ENCODE results near the gene MAP3K7CL. TPM values are rescaled to one million over a fixed set of nuclear protein-coding genes. Genes with fewer than 3 reads are reported as not detected.
A peak's percentile ranks its signal among the peaks of the same experiment; 100 is the strongest.

MAP3K7CL gene
- total RNA-seq, 1 experiment from 2014 or later: 14.0 TPM

DNA sequence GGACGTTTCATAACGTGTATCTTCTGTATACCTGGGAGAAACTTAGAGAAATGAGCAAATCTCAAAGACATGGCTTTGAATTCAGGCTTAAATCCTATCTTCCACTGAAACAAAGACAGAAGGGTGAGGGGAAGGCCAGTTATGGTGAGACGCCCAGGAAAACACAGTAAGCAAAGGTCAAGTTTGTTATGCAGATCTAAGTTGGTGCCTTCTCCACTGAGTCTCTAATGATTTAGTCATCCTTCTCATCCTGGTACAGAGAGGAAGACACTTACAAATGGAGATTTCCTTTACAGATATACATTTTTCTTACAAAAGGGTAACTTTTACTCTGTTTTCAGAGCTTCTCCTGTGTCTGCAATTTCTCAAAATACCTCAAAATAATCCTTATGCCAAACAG is 64.4 kb downstream of the MAP3K7CL start:
- peak; percentile 60 for DNase-seq (ENCODE audit: low read depth)

DNA sequence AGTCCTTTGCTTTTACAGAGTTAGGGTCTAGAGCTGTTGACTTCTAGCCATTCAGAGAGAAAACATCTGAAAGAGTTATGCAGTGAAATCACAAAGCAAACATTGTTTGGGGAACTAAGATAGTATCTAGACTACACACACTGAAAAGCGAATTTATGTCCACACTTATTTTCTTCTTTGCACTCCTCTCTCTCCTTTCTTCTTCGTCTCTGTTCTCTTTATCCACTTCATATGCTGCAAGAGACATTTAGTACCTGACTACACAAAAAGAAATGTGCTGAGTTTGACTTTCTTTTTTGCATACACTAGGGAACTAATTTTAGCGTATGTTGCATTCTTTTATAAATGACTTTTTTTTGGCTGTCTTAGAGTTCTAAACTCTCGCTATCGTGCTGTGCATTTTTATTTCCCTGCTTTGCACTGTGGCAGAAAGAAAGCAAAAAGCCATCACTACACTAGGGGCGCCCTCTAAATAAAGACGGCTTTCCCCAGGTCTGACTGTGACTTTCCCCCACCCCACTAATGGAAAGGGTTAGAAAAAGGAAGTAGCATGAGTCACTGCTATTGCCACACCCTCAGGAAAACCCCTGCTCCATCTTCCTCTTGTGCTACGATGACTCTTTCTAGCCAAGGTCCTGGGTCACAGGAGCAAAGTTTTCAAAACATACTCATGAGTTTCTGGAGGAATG is 65.7 kb downstream of the MAP3K7CL start:
- peak; percentile 98 for DNase-seq (ENCODE audit: low read depth)

DNA sequence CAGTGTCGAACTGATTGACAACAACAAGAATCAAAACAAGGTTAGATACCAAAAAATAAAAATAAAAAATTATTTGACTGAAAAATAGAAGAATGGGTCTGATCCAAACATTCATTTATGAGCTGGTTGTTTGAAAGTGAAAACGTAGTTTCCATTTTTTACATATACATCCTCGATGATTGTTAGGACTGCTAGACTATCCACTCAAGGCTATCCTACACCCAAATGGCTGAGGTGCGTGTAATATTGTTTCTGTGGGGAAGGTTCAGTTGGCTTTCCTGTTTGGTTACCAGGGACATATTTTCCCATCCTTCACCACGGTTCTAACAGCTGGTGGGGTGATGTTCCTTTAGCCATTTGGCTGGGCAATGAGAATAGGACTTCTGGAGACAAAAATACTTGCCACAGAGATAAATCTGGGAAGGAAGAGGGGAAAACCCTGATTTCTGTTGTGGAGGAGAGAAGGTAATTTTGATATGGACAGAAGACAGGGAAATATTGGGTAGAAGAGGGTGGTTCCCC is 66.3 kb downstream of the MAP3K7CL start:
- DNase-seq (ENCODE audit: low read depth): peak; percentile 45

DNA sequence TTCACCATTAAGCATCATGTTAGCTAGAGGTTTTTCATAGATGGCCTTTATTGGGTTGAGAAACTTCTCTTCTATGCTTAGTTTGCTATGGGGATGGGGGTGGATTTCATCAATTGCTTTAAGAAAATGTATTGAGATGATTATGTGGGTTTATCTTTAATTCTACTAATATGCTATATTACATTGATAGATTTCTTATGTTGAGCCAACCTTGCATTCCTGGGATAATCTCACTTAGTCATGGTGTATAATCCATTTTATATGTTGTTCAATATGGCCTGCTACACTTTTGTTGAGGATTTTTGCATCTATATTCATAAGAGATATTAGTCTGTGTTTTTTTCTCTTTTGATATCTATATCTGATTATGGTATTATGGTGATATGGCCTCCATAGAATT is 70.7 kb downstream of the MAP3K7CL start:
- DNase-seq (ENCODE audit: low read depth): no peak

- no peak for DNase-seq (ENCODE audit: low read depth)
These were observed 74.6 kb downstream of the MAP3K7CL start for GRCh38 chr21:29205009-29205408.

GRCh38 chr21:29205988-29206387 is 75.5 kb downstream of the MAP3K7CL start:
- no peak for DNase-seq (ENCODE audit: low read depth)

DNA sequence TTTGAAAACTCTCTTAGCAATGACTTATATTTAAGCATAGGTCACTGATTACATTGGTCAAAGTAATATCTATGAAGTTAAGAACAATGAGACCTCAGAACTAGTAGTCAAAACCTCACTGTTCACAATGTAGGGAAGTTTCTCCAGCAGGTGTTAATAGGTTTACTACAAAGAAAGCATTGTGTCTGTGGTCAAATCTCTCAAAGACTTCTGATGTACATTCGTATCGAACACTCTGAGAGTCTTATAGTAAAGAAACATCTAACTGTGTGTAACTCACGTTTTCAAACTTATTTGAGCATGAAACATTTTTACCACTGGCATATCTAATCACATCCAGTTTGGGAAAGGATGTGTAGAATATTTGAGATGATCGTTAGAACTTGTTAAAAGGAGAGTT is 76.0 kb downstream of the MAP3K7CL start:
- no peak for DNase-seq (ENCODE audit: low read depth)

- DNase-seq (ENCODE audit: low read depth): no peak
These were observed 76.8 kb downstream of the MAP3K7CL start for GRCh38 chr21:29207201-29207600.

GRCh38 chr21:29208044-29208681 is 77.7 kb downstream of the MAP3K7CL start:
- no peak for DNase-seq (ENCODE audit: low read depth)

DNA sequence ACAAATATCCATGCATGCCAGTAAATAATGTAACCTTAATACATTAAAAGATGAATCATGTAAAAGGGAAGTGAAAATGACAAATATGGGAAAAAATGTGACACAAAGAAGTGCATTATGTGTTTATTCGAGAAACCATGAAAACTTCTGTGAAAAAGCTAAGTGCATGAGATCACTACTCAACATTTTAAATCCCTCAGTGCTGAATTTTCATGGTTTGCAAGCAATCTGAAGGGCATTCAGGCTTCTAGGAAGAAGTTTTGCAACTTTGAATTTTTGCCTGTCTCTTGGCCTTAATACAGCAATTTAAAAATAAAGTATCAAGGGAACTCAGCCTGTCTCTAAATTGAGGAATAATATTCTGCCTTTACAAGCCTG is 78.2 kb downstream of the MAP3K7CL start:
- peak; percentile 84 for DNase-seq (ENCODE audit: low read depth)

DNA sequence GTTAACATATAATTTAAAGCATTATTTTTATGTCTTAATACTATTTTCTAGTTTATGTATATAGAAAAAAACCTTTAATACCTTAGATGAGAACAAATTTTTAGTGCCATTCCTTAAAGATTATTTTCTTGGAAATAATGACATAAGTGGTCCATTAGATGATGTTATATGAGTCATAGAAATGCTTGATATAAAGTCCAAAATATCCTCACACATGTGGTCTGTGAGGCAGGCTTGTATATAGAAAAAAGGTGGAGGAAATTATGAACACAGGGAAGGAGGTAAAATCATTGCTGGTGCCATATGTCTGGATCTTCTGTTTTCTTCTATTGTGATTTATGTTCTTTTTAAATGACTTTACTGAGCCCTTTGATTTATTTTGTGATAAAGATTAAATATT is 79.3 kb downstream of the MAP3K7CL start:
- peak; percentile 54 for DNase-seq (ENCODE audit: low read depth)

GRCh38 chr21:29211205-29211604 is 80.8 kb downstream of the MAP3K7CL start:
- DNase-seq (ENCODE audit: low read depth): no peak

DNA sequence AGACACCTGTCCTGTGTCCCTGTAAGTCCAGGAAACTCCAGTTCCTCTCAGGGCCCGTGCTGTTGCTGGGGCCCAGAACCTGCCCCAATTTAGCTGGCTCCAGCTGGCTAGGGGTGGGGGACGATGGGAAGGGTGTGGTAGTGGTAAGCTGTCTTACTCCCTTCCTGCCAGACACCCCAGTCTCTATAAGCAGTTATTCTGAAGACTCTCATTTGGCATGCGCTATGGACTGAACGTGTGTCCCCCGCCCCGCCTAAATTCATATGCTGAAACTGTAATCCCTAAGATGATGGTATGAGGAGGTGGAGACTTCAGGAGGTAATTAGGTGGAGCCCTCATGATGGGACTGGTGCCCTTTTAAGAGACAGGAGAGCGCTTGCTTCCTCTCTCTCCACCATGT is 82.0 kb downstream of the MAP3K7CL start:
- no peak for DNase-seq (ENCODE audit: low read depth)

DNA sequence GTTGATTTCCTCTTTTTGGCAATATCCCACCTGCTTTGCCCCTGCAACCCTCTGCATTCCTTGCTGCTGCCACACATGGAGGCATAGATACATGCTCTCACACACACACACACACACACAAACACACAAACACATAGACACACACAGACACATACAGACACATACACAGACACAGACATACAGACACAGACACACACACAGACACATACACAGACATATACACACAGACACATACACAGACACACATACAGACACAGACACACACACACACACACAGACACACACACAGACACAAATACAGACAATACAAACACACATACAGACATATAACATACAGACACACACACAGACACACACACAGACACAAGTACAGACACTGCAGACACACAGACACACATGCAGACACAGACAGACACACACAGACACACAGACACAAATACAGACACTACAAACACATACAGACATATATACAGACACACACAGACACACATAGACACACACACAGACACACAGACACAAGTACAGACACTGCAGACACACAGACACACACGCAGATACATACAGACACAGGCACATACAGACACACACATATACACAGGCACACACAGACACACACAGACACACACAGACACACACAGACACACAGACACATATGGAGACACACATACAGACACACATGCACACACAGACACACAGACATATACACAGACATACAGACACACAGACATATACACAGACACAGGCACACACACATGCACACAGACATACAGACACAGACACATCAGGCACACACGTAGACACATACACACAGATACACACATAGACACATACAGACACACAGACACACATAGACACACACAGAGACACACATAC is 83.3 kb downstream of the MAP3K7CL start:
- DNase-seq (ENCODE audit: low read depth): no peak

- no peak for DNase-seq (ENCODE audit: low read depth)
These were observed 85.3 kb downstream of the MAP3K7CL start for GRCh38 chr21:29215709-29216108.

DNA sequence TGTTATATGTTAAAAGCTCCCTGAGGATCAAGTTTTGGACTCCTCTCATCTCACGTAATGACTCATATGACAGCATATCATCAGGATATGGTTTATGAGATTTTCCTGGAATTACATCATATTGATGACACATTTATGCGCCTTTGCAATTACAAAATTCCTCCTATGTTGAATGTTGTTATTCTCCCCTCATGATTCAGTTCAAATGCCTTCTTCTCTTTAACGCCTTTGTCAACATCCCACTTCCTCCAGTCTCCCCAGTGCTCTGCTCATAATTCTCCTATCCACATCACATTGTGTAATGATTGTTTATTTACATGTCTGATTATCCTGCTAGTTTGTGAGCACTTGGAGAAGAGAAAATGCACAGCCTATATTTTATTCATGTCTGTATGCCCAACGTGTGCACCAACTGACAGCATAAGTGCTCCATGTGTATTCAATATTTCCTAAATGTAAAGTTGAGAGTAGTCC is 87.4 kb downstream of the MAP3K7CL start:
- DNase-seq (ENCODE audit: low read depth): peak; percentile 95

DNA sequence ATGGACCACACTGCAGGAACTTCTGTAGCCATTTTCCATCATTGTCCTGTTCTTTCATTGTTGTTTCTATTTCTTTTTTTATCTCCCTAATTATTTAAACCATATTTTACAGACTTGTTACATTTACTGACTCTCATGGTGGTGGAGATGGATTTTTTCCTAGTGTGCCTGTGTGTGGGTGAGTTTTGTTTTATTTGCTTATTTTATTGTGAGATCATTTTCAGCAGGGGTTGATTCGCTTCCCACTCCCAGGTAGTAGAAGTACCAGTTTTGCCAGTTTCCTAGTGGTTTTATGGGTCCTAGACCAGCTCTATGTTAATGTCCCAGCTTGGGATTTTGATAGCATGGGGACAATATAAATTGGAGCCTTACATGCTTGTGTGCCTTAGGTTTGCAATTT is 88.3 kb downstream of the MAP3K7CL start:
- DNase-seq (ENCODE audit: low read depth): no peak

DNA sequence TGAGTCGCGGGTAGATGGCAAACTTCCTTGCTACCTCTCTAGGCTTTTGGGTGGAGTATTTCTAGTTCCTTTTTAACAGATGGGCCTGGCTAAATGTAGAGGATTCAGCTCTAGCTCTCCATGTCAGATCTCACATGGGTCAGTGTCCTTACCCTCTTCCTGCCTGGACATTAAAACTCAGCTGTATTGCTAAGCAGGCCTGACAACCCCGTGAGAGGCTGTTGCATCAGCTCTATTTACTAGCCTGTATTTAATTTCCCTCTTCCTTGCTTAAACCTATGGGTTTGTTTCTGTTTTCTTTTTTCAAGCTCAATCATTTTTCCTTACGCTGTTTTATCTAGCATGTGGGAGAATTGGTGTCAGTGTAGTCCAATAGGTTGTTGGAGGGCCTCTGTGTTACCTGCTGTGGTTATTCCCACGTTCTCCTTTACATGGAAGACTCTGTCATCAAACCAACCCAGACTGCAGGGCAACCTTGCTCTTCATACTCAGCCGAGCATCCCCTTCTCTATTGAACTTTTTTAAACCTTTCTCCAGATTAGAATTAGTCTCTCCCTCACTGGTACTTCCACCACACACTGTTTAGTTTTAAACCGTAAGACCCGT is 88.8 kb downstream of the MAP3K7CL start:
- no peak for DNase-seq (ENCODE audit: low read depth)

DNA sequence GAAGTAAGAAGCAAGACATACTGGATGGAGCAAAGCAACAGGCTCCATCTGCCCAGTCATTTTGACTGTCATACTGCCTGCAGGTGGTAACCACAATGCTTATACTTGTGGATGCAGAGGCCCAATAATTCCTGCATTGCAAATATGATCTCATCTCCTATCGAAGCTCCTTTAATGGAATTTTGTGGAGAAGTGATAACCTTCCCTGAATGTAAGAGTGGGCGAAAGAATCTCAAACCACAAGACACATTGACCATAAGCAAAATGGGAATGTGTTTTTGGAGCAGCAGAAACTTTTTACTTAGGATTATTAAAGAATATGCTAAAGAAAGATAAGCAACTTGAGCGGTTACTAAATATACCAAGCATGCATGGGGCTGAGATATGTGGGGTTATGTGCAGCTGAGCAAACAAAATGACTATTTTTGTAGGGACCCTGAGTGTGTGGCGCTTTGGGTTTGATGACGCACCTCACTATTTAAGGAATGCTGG is 90.9 kb downstream of the MAP3K7CL start:
- DNase-seq (ENCODE audit: low read depth): peak; percentile 70

- DNase-seq (ENCODE audit: low read depth): peak; percentile 33
These were observed 93.6 kb downstream of the MAP3K7CL start for GRCh38 chr21:29224006-29224405.
